Measurements from ENCODE around the gene MYO5C. TPM values are rescaled to one million over a fixed set of nuclear protein-coding genes. Genes with fewer than 3 reads are reported as not detected.

MYO5C gene, protein sequence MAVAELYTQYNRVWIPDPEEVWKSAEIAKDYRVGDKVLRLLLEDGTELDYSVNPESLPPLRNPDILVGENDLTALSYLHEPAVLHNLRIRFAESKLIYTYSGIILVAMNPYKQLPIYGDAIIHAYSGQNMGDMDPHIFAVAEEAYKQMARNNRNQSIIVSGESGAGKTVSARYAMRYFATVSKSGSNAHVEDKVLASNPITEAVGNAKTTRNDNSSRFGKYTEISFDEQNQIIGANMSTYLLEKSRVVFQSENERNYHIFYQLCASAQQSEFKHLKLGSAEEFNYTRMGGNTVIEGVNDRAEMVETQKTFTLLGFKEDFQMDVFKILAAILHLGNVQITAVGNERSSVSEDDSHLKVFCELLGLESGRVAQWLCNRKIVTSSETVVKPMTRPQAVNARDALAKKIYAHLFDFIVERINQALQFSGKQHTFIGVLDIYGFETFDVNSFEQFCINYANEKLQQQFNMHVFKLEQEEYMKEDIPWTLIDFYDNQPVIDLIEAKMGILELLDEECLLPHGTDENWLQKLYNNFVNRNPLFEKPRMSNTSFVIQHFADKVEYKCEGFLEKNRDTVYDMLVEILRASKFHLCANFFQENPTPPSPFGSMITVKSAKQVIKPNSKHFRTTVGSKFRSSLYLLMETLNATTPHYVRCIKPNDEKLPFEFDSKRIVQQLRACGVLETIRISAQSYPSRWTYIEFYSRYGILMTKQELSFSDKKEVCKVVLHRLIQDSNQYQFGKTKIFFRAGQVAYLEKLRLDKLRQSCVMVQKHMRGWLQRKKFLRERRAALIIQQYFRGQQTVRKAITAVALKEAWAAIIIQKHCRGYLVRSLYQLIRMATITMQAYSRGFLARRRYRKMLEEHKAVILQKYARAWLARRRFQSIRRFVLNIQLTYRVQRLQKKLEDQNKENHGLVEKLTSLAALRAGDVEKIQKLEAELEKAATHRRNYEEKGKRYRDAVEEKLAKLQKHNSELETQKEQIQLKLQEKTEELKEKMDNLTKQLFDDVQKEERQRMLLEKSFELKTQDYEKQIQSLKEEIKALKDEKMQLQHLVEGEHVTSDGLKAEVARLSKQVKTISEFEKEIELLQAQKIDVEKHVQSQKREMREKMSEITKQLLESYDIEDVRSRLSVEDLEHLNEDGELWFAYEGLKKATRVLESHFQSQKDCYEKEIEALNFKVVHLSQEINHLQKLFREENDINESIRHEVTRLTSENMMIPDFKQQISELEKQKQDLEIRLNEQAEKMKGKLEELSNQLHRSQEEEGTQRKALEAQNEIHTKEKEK (N-terminal part only)
- total RNA-seq = under 1 TPM; 0.40 to 0.61 (median 0.46) TPM

DNA sequence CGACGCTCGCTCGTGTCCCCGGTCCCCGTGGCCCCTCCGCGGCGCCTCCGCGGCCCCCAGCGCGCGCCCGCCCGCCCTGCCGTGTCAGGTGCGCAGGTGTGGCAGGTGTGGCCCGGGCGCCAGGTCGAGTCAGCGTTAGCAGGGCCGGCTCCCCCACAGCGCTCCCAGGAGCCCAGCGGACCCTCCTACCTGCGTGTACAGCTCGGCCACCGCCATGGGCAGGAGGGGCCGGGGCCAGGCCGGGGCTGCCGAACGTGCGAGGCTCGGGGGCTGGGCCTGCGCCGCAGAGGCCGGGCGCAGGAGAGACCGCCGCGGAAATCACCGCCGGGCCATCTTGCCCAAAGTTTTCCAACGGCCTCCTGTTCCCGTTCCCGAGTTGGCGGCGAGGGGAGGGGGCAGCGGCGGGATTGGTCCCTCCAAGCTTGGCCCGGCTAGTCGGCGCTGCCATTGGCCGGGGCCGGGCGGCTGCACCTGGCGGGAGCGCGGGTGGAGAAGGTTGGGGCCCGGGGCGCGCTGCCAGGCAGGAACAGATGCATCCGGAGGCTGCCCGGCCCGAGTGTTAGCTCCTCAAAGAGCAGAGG lies at the start of gene MYO5C:
Gene MYO5C (minus strand): TSS at position 384 of the 581 bp plus-strand sequence. CDS start 168 bp downstream, at position 216.
- ATAC-seq (peak; percentile 45 to 47), DNase-seq (no peak)
- H3K4me3 Mint-ChIP-seq = peak within 1 kb of the TSS; percentile 39
- H3K27me3 Mint-ChIP-seq (ENCODE audit: low read depth) = peaks cover 31% of the 10 kb centered on the region
- no peaks in the 10 kb centered on the region for H3K36me3 Mint-ChIP-seq (ENCODE audit: insufficient read depth)
- H3K9me3 Mint-ChIP-seq = no peaks in the 10 kb centered on the region
- no peaks in the 10 kb centered on the region for H3K4me1 Mint-ChIP-seq (ENCODE audit: low read depth)

DNA sequence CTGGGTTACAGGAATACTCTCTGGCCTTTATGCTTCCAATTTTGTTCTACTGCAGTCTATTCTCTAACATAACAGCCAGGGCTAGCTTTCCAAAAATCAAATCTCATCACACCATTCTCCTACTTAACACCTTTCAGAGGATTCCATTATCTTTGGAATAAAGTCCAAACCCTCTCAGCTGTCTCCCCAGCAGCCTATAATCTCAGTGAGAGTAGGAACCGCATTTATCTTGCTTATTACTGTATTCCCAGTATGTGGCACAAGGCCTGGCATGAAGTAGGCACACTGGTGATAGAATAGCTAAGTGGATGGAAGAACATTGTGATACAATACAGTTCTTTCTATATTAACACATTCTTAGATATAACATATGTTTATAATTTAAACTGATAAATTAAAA lies 49.0 kb upstream of the MYO5C start:
- no peaks in the 10 kb centered on the region for H3K9me3 Mint-ChIP-seq
- no peak for DNase-seq
- no peaks in the 10 kb centered on the region for H3K4me1 Mint-ChIP-seq (ENCODE audit: low read depth)
- peaks cover 23% of the 10 kb centered on the region for H3K36me3 Mint-ChIP-seq (ENCODE audit: insufficient read depth)
- no peak overlapping the region for H3K4me3 Mint-ChIP-seq
- no peaks in the 10 kb centered on the region for H3K27me3 Mint-ChIP-seq (ENCODE audit: low read depth)
- no peak for ATAC-seq

DNA sequence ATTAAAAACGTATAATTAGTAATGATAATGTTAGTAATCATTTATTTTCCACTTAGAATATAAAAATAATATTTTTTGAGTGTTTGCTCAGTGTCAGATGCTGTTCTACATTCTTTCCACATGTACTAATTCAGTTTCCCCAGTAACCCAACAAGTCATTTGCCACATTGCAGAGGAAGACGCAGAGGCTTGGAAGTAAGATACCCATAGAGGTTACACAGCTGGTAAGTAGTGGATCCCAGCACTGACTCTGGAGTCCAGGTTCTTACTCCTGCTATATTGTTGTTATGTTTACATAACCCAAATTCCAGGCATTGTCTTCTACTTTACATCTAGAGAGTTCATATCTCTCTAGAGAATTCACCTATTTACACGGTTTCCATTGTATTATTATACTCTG lies 48.2 kb upstream of the MYO5C start:
- Mint-ChIP-seq H3K27me3 (ENCODE audit: low read depth) (no peaks in the 10 kb centered on the region), H3K4me3 (no peak overlapping the region), H3K4me1 (ENCODE audit: low read depth) (no peaks in the 10 kb centered on the region), H3K9me3 (no peaks in the 10 kb centered on the region), H3K36me3 (ENCODE audit: insufficient read depth) (peaks cover 19% of the 10 kb centered on the region)
- ATAC-seq (no peak), DNase-seq (no peak)

DNA sequence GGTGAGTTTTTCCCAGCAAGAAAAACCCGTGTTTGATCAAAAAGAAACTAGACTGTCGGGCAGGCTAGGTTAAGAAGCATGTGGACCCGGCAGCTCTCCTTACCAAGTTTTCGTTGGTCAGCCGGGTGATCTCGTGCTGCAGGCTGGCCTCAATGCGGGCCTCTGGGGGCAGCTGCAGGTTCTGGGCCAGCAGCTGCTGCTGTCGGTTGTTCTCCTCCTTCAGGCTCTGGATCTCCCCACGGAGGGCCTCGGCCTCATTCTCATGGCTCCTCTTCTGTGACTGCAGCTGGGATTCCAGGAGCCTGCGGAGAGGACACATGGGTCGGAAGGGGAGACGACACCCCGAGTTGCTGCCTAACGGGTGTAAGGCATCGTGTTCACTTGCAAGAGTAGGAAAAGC lies 44.5 kb upstream of the MYO5C start:
- no peak for ATAC-seq
- Mint-ChIP-seq H3K27me3 (ENCODE audit: low read depth) (no peaks in the 10 kb centered on the region), H3K36me3 (ENCODE audit: insufficient read depth) (peaks cover 16% of the 10 kb centered on the region)

DNA sequence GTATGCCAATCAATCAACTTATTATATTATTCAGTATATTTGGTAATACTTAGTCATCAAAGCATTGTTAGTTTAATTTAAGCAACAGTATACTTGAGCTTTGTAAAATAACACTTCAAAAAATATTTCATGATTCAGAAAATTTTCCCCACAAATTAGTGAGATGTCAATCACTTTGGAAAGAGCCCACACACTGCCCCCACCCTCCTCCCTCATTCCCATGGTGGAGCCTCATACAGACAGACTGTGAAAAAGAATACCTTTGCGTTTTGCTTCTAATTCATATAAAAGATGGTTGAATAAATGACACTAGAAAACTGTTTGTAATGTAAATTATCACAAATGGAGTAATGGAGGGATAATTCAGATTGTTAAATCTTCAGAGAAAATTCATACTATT lies 43.3 kb upstream of the MYO5C start:
- no peaks in the 10 kb centered on the region for H3K27me3 Mint-ChIP-seq (ENCODE audit: low read depth)
- ATAC-seq = no peak
- H3K4me3 Mint-ChIP-seq = no peak overlapping the region
- H3K36me3 Mint-ChIP-seq (ENCODE audit: insufficient read depth) = peaks cover 12% of the 10 kb centered on the region
- peaks cover 2% of the 10 kb centered on the region for H3K4me1 Mint-ChIP-seq (ENCODE audit: low read depth)
- no peak for DNase-seq
- H3K9me3 Mint-ChIP-seq = no peaks in the 10 kb centered on the region

More for the DNA sequence above, 44.5 kb upstream of the MYO5C start:
- DNase-seq = no peak
- H3K4me1 Mint-ChIP-seq (ENCODE audit: low read depth) = peaks cover 2% of the 10 kb centered on the region
- H3K9me3 Mint-ChIP-seq = no peaks in the 10 kb centered on the region
- no peak overlapping the region for H3K4me3 Mint-ChIP-seq

DNA sequence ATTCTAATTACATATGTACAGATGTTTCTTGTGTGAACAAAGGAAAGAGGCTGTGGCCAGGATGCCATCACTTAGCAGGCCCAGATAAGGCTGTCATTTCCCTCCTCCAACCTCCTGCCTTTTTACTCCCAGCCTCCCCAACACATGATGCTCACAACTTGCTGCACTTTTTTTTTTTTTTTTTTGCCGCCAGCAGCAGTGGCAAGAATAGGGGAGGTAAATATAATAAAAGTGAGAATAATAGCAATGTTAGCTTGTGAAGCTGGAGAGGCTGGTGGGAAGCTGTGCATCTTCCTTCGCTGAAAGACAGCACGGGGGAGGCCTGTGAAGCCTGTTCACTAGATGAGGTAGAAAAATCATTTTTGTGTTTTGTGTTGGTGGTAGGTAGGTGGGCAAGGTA lies 42.5 kb upstream of the MYO5C start:
- no peak overlapping the region for H3K4me3 Mint-ChIP-seq
- H3K36me3 Mint-ChIP-seq (ENCODE audit: insufficient read depth) = peaks cover 12% of the 10 kb centered on the region
- H3K4me1 Mint-ChIP-seq (ENCODE audit: low read depth) = peaks cover 2% of the 10 kb centered on the region
- ATAC-seq (no peak), DNase-seq (no peak)
- H3K27me3 Mint-ChIP-seq (ENCODE audit: low read depth) = no peaks in the 10 kb centered on the region
- H3K9me3 Mint-ChIP-seq = no peaks in the 10 kb centered on the region

DNA sequence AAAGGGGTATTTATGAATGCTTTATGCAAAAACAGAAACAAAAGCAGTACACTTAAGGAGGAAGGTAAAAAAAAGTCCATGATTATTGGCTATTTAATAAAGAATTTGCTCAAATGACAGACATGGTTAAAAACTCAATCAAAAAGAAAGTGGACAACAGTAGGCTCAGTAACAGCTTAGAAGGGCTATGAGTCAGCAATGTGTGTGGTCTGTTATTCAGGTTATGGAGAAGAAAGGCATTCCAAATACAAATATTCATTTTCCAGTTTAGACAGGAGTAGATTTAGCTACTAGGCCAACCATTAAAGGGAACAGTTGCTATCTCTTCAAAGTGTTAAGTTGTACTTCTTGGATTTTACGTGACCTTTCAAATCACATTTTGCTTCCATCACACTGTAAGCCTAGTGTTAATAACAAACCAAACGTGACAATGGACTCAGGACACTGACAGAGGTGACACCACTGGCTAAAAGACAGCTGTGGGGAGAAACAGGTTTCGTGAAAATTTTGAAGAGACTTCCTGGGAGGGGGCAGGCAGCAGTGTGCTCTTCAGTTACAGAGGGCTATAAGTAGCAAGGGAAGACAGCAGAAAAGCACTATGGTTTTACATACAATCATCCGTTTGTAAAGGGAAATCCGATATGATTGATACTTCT lies 41.7 kb upstream of the MYO5C start:
- Mint-ChIP-seq H3K4me3 (no peak overlapping the region), H3K4me1 (ENCODE audit: low read depth) (peaks cover 6% of the 10 kb centered on the region), H3K27me3 (ENCODE audit: low read depth) (no peaks in the 10 kb centered on the region), H3K9me3 (no peaks in the 10 kb centered on the region), H3K36me3 (ENCODE audit: insufficient read depth) (peaks cover 12% of the 10 kb centered on the region)
- ATAC-seq (no peak), DNase-seq (no peak)

DNA sequence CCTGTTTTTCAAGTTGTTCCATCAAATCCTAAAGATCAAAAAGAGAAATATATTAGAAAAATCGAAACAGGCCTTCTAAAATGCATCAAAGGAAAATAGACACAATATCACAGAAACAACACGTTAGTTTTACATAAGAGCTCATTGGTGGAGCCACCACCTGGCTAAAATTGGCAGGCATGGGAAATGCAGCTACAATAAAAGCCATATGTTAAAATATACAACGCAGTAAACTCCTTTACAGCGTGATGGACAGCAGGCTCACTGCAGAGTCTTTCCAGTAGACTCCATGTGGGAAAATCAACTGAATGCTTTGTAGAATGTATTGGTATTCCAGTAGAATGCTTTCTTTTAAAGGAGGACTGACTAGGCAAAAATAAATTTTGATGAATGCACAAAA lies 40.9 kb upstream of the MYO5C start:
- no peak for DNase-seq
- Mint-ChIP-seq H3K4me3 (no peak overlapping the region), H3K9me3 (no peaks in the 10 kb centered on the region), H3K27me3 (ENCODE audit: low read depth) (no peaks in the 10 kb centered on the region), H3K36me3 (ENCODE audit: insufficient read depth) (peaks cover 15% of the 10 kb centered on the region), H3K4me1 (ENCODE audit: low read depth) (peaks cover 12% of the 10 kb centered on the region)
- no peak for ATAC-seq

DNA sequence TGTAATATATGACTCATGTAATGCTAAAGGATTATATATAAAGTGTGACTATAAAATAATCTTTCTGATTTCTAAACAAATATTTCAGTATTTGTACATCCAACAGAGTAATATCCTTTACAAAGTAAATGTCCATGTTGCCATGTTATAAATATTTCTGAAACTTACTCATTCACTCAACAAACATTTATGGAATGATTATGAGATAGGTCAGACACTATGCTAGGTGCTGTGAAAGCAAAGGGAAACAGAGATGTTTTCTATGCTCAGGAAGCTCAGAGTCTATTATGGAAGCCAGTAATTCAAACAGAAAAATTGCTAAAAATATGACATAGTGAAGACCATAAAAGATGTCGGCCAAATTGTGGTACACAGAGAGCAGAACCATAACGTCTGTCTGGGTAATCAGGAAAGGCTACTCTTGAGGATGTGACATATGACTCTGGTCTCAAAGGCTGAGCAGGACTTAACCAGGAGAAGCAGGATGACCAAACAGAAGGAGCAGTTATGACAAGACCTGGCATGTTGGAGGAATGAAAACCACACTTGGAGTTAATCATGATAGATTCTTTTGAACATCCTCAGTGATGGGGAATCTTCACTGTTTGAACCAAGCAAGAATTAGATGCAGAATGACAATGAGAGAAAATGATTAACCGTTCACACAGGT lies 39.0 kb upstream of the MYO5C start:
- no peaks in the 10 kb centered on the region for H3K9me3 Mint-ChIP-seq
- peaks cover 17% of the 10 kb centered on the region for H3K4me1 Mint-ChIP-seq (ENCODE audit: low read depth)
- ATAC-seq (no peak), DNase-seq (no peak)
- peaks cover 17% of the 10 kb centered on the region for H3K36me3 Mint-ChIP-seq (ENCODE audit: insufficient read depth)
- H3K27me3 Mint-ChIP-seq (ENCODE audit: low read depth) = no peaks in the 10 kb centered on the region
- no peak overlapping the region for H3K4me3 Mint-ChIP-seq

DNA sequence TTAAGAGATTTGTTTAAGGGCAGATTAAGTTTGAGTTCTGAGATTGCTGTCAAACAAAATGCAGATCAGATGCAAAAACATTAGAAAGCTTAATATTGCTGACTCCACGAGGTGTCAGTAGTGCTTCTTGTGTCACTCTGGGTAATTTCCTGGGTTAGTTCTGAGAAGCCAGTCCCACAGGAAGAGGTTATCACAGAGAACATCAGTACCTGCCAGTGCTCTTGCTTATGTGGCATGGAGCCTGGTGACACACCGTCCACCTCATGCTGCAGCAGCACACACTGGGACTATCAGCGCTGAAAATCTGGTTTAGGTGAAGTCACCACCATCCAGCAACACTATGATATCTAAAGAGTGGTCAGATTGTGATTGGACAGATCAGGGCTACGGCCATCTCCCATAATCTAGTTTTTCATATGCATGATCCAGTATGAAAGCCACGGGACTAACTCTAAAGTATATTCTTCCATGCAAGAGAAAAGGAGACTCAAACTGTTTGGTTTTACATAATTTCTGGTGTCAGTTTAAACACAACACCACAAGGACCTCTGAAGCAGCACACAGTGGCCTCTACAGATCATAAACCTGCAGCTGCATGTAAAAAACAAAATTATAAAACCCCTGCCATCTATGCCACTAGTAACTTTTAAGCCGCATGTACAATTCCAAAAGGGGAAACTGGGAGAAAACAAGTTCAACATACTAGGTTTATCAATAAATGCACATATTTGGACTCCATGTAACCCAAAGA lies 36.1 kb upstream of the MYO5C start:
- DNase-seq (peak; percentile 31), ATAC-seq (peak; percentile 97 to 100)
- Mint-ChIP-seq H3K36me3 (ENCODE audit: insufficient read depth) (peaks cover 34% of the 10 kb centered on the region), H3K4me1 (ENCODE audit: low read depth) (peaks cover 15% of the 10 kb centered on the region), H3K4me3 (no peak overlapping the region), H3K9me3 (no peaks in the 10 kb centered on the region), H3K27me3 (ENCODE audit: low read depth) (no peaks in the 10 kb centered on the region)

DNA sequence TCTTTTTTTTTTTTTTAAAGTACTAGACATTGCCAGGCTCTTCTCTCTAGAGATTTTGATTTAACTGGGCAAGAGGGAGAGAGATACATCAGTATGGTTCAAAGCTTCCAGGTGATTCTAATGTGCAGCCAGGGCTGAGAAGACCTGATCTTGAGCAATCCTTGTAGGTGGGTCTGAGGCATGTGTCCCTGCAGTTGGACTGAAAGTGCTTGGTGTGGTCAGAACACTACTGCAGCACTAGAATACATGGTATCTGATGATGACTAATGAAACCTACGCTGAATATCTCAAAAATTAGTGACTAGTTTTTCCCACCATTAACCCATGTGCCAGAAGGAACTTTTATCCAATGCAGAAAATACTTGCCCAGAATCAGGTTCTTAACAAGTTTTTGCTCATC lies 34.4 kb upstream of the MYO5C start:
- DNase-seq = no peak
- Mint-ChIP-seq H3K4me1 (ENCODE audit: low read depth) (peaks cover 15% of the 10 kb centered on the region), H3K9me3 (no peaks in the 10 kb centered on the region), H3K27me3 (ENCODE audit: low read depth) (no peaks in the 10 kb centered on the region), H3K36me3 (ENCODE audit: insufficient read depth) (peaks cover 39% of the 10 kb centered on the region), H3K4me3 (no peak overlapping the region)
- ATAC-seq = no peak

DNA sequence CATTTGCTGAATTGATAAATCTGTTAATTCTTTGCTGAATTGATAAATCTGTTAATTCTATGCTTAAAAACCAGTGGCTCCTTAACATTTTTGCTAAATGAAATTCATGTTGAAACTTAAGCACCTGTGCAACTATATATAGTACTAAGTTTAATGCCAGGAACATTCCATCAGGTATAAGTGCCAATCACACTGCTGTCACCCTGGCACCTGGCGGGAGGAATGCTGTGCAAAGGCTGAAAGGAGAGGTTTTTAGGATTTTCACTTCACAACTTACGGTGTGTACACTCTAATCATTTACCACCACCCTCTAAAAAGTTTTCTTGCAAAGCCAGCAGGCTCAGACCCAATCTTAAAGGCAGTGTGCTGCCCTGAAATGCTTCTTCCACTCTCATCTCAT lies 33.5 kb upstream of the MYO5C start:
- peaks cover 15% of the 10 kb centered on the region for H3K4me1 Mint-ChIP-seq (ENCODE audit: low read depth)
- no peak for DNase-seq
- no peak overlapping the region for H3K4me3 Mint-ChIP-seq
- H3K9me3 Mint-ChIP-seq = no peaks in the 10 kb centered on the region
- peaks cover 36% of the 10 kb centered on the region for H3K36me3 Mint-ChIP-seq (ENCODE audit: insufficient read depth)
- ATAC-seq = no peak
- no peaks in the 10 kb centered on the region for H3K27me3 Mint-ChIP-seq (ENCODE audit: low read depth)

All from activated T-cell treated with anti-CD3 and anti-CD28 coated beads, Interleukin-2, amount 50 U/mL, for 4 hours (primary cell).